Thyroid gland (tissue), 4 donors: ENCODE measurements around the gene LPP.

Experiments used
- POLR2A ChIP-seq, 2 donors: fragments of 450-650 bp; IDR thresholded peaks; one replicate each; pipeline ENCODE4 v1.6.1; 2017; ENCODE audit warnings: antibody characterized with exemption in 2 of 2, mild to moderate bottlenecking in 2 of 2, moderate library complexity in 1 of 2
- TF ChIP-seq, protein P1 (sequence below), 6 experiments: fragments of 200-600 bp in 3 of 6; fragments of 450-650 bp in 3 of 6; sonication (generic) in 3 of 6; IDR thresholded peaks; one replicate each; pipeline ENCODE4 v1.5.1; 2016 to 2019; ENCODE audit warnings: antibody characterized with exemption in 6 of 6, mild to moderate bottlenecking in 2 of 6, inconsistent platforms in 1 of 6, moderate library complexity in 1 of 6

DNA sequence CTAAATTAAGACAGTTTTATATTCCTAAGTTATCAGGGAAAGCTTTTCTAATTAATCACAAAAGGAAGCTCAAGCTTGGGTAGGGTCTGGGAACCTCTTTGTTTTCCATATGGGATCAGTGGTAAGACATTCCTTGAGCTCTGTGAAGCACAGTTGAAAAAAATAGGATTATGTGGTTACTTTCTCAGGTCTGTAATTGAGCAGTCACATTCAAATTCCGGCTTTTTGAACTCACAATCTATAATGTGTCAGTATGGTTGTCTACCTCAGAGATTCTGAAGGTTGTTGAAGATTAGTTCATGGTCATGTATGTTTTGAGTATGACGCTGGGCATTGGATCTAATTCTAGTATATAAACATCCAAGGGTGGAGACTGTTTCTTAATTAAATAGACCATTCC lies 364.5 kb downstream of the LPP start:
- TF ChIP-seq, protein P1, sequence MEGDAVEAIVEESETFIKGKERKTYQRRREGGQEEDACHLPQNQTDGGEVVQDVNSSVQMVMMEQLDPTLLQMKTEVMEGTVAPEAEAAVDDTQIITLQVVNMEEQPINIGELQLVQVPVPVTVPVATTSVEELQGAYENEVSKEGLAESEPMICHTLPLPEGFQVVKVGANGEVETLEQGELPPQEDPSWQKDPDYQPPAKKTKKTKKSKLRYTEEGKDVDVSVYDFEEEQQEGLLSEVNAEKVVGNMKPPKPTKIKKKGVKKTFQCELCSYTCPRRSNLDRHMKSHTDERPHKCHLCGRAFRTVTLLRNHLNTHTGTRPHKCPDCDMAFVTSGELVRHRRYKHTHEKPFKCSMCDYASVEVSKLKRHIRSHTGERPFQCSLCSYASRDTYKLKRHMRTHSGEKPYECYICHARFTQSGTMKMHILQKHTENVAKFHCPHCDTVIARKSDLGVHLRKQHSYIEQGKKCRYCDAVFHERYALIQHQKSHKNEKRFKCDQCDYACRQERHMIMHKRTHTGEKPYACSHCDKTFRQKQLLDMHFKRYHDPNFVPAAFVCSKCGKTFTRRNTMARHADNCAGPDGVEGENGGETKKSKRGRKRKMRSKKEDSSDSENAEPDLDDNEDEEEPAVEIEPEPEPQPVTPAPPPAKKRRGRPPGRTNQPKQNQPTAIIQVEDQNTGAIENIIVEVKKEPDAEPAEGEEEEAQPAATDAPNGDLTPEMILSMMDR (IDR thresholded peaks at IDR 0.05) = no peak
- TF ChIP-seq POLR2A (IDR thresholded peaks at IDR 0.05) = no peak
